WTC11 (cell line): ENCODE data around the gene RAB40B. TPM values are rescaled to one million over a fixed set of nuclear protein-coding genes. Genes with fewer than 3 reads are reported as not detected.

ENCODE experiments used
- ATAC-seq: fragments of 200-7000 bp; cut with Tn5 transposase; 2 replicates; pipeline ENCODE4 v1.10.0; 2021; ENCODE audit warnings: mild to moderate bottlenecking, moderate library complexity
- CTCF ChIA-PET: fragments of 300-600 bp; sonication (Branson Sonifier 250); formaldehyde crosslinking; loops from one replicate; lab custom pipeline; 2021; ENCODE audit warnings: antibody characterized with exemption; lab: Charles Lee
- POLR2A ChIA-PET: fragments of 350-600 bp; sonication (Branson Sonifier 250); formaldehyde crosslinking; loops from one replicate; lab custom pipeline; 2021; ENCODE audit warnings: antibody characterized with exemption; lab: Charles Lee
- DNase-seq: peaks from one replicate; pipeline ENCODE4 v3.0.0; 2021; ENCODE audit warnings: low spot score
- H3K27ac Mint-ChIP-seq: 2 replicates; pipeline ENCODE4 v1.8.0; 2021; ENCODE audit warnings: mixed read lengths
- H3K27me3 Mint-ChIP-seq: 2 replicates; pipeline ENCODE4 v1.8.0; 2021; ENCODE audit warnings: low read depth, mild to moderate bottlenecking, moderate library complexity, mixed read lengths
- H3K36me3 Mint-ChIP-seq: 2 replicates; pipeline ENCODE4 v1.8.0; 2021; ENCODE audit warnings: mixed read lengths
- H3K4me1 Mint-ChIP-seq: 2 replicates; pipeline ENCODE4 v1.8.0; 2022; ENCODE audit warnings: mixed read lengths
- H3K4me3 Mint-ChIP-seq: 2 replicates; pipeline ENCODE4 v1.8.0; 2021; ENCODE audit warnings: mild to moderate bottlenecking, moderate library complexity, mixed read lengths
- H3K9me3 Mint-ChIP-seq: 2 replicates; pipeline ENCODE4 v1.8.0; 2021; ENCODE audit warnings: mixed read lengths
- ATF1 ChIP-seq: sonication (generic); formaldehyde crosslinking; IDR thresholded peaks from 2 replicates; pipeline ENCODE4 v1.8.1; 2023; ENCODE audit warnings: mild to moderate bottlenecking, moderate library complexity, missing genetic modification reagents
- EMX1 ChIP-seq: fragments of 250-450 bp; sonication (Bioruptor Pico); IDR thresholded peaks from 2 replicates; pipeline ENCODE4 v1.8.0; 2021; ENCODE audit warnings: mild to moderate bottlenecking
- ETV6 ChIP-seq: sonication (generic); formaldehyde crosslinking; IDR thresholded peaks from 2 replicates; pipeline ENCODE4 v1.8.1; 2022; ENCODE audit warnings: mild to moderate bottlenecking, missing genetic modification reagents
- FOXK1 ChIP-seq: sonication (generic); formaldehyde crosslinking; IDR thresholded peaks from 2 replicates; pipeline ENCODE4 v1.8.0; 2022; ENCODE audit warnings: mild to moderate bottlenecking, moderate library complexity, missing genetic modification reagents
- GABPB1 ChIP-seq: sonication (generic); formaldehyde crosslinking; IDR thresholded peaks from 2 replicates; pipeline ENCODE4 v1.8.1; 2023; ENCODE audit warnings: mild to moderate bottlenecking, missing genetic modification reagents
- GTF2I ChIP-seq: fragments of 250-450 bp; sonication (Bioruptor Pico); conservative IDR thresholded peaks from 2 replicates; pipeline ENCODE4 v1.4.0; 2021; ENCODE audit warnings: mild to moderate bottlenecking
- IRF2 ChIP-seq: sonication (generic); formaldehyde crosslinking; IDR thresholded peaks from 2 replicates; pipeline ENCODE4 v1.8.0; 2022; ENCODE audit warnings: low read depth, missing genetic modification reagents, borderline replicate concordance
- JUN ChIP-seq: sonication (generic); formaldehyde crosslinking; IDR thresholded peaks from 2 replicates; pipeline ENCODE4 v1.8.0; 2023; ENCODE audit warnings: mild to moderate bottlenecking, missing genetic modification reagents
- MXD4 ChIP-seq: fragments of 250-450 bp; sonication (Bioruptor Pico); IDR thresholded peaks from 2 replicates; pipeline ENCODE4 v1.8.0; 2021; ENCODE audit warnings: mild to moderate bottlenecking, moderate library complexity, borderline replicate concordance
- NR2C2 ChIP-seq: sonication (generic); formaldehyde crosslinking; IDR thresholded peaks from 2 replicates; pipeline ENCODE4 v1.8.0; 2022; ENCODE audit warnings: mild to moderate bottlenecking, missing genetic modification reagents
- OVOL2 ChIP-seq: fragments of 250-450 bp; sonication (Bioruptor Pico); IDR thresholded peaks from 2 replicates; pipeline ENCODE4 v1.9.0; 2021; ENCODE audit warnings: mild to moderate bottlenecking, borderline replicate concordance
- SOX15 ChIP-seq: fragments of 250-450 bp; sonication (Bioruptor Pico); IDR thresholded peaks from 2 replicates; pipeline ENCODE4 v1.9.0; 2021; ENCODE audit warnings: mild to moderate bottlenecking
- ZNF138 ChIP-seq: sonication (generic); formaldehyde crosslinking; conservative IDR thresholded peaks from 2 replicates; pipeline ENCODE4 v1.8.1; 2022; ENCODE audit warnings: mild to moderate bottlenecking, moderate library complexity, missing genetic modification reagents
- ZNF396 ChIP-seq: fragments of 250-450 bp; sonication (Bioruptor Pico); IDR thresholded peaks from 2 replicates; pipeline ENCODE4 v1.8.0; 2021; ENCODE audit warnings: mild to moderate bottlenecking, moderate library complexity, borderline replicate concordance
- ZNF416 ChIP-seq: fragments of 250-450 bp; sonication (Bioruptor Pico); IDR thresholded peaks from 2 replicates; pipeline ENCODE4 v1.9.0; 2021; ENCODE audit warnings: mild to moderate bottlenecking, inconsistent platforms
- total RNA-seq: library from RNA; stranded (reverse); gene quantifications from 3 replicates; pipeline ENCODE4 v1.2.3, GENCODE V29; 2021
- TF ChIP-seq, protein P1 (sequence below): sonication (generic); formaldehyde crosslinking; IDR thresholded peaks from 2 replicates; pipeline ENCODE4 v1.8.0; 2023; ENCODE audit warnings: mild to moderate bottlenecking, missing genetic modification reagents
- TF ChIP-seq, protein P2 (sequence below): sonication (generic); formaldehyde crosslinking; IDR thresholded peaks from 2 replicates; pipeline ENCODE4 v1.8.1; 2023; ENCODE audit warnings: mild to moderate bottlenecking, missing genetic modification reagents
- TF ChIP-seq, protein P3 (sequence below): sonication (generic); formaldehyde crosslinking; IDR thresholded peaks from 2 replicates; pipeline ENCODE4 v1.8.0; 2023; ENCODE audit warnings: missing genetic modification reagents
- TF ChIP-seq, protein P4 (sequence below): sonication (generic); formaldehyde crosslinking; IDR thresholded peaks from 2 replicates; pipeline ENCODE4 v1.8.1; 2022; ENCODE audit warnings: low read depth, mild to moderate bottlenecking, moderate library complexity, missing genetic modification reagents, borderline replicate concordance
- TF ChIP-seq, protein P5 (sequence below): fragments of 250-450 bp; sonication (Bioruptor Pico); conservative IDR thresholded peaks from 2 replicates; pipeline ENCODE4 v1.9.0; 2021; ENCODE audit warnings: mild to moderate bottlenecking
- TF ChIP-seq, protein P6 (sequence below): fragments of 250-450 bp; sonication (Bioruptor Pico); IDR thresholded peaks from 2 replicates; pipeline ENCODE4 v1.9.0; 2021; ENCODE audit warnings: mild to moderate bottlenecking
- TF ChIP-seq, protein P7 (sequence below): fragments of 250-450 bp; sonication (Bioruptor Pico); IDR thresholded peaks from 2 replicates; pipeline ENCODE4 v2.1.2; 2022; ENCODE audit warnings: mild to moderate bottlenecking, moderate library complexity

The RAB40B gene
- total RNA-seq, 1 experiment from 2014 or later, result 3.1 TPM

DNA sequence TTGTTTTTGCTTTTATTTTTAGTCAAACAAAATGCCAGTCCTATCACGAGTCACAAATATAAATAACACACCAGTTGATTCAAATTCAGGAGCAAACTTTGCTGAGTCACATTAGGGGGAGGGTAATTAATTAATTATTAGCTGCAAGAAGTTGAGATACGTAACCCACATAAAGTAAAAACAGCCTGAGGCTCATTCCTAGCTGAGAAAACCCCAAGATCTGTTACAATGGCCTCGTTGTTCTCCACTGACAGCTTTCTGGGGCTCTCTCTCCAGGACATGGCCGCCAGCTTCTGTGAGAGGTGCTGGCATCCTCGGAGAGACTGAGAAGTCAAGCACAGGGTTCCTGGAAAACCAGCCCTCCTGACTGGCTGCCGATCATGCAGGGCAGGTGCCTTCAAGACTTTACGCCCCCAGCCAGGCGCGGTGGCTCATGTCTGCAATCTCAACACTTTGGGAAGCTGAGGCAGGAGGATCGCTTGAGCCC lies 11.1 kb downstream of the RAB40B start (continued):
- TF ChIP-seq, protein P1, sequence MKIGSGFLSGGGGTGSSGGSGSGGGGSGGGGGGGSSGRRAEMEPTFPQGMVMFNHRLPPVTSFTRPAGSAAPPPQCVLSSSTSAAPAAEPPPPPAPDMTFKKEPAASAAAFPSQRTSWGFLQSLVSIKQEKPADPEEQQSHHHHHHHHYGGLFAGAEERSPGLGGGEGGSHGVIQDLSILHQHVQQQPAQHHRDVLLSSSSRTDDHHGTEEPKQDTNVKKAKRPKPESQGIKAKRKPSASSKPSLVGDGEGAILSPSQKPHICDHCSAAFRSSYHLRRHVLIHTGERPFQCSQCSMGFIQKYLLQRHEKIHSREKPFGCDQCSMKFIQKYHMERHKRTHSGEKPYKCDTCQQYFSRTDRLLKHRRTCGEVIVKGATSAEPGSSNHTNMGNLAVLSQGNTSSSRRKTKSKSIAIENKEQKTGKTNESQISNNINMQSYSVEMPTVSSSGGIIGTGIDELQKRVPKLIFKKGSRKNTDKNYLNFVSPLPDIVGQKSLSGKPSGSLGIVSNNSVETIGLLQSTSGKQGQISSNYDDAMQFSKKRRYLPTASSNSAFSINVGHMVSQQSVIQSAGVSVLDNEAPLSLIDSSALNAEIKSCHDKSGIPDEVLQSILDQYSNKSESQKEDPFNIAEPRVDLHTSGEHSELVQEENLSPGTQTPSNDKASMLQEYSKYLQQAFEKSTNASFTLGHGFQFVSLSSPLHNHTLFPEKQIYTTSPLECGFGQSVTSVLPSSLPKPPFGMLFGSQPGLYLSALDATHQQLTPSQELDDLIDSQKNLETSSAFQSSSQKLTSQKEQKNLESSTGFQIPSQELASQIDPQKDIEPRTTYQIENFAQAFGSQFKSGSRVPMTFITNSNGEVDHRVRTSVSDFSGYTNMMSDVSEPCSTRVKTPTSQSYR (CRISPR knock-in tag), result no peak
- TF ChIP-seq IRF2 (no peak), JUN (CRISPR knock-in tag) (no peak), GTF2I (CRISPR knock-in tag) (no peak), ATF1 (CRISPR knock-in tag) (no peak), MXD4 (CRISPR knock-in tag) (no peak), NR2C2 (CRISPR knock-in tag) (no peak), ETV6 (CRISPR knock-in tag) (no peak), FOXK1 (no peak), EMX1 (CRISPR knock-in tag) (no peak), OVOL2 (no peak)
- TF ChIP-seq, protein P2, sequence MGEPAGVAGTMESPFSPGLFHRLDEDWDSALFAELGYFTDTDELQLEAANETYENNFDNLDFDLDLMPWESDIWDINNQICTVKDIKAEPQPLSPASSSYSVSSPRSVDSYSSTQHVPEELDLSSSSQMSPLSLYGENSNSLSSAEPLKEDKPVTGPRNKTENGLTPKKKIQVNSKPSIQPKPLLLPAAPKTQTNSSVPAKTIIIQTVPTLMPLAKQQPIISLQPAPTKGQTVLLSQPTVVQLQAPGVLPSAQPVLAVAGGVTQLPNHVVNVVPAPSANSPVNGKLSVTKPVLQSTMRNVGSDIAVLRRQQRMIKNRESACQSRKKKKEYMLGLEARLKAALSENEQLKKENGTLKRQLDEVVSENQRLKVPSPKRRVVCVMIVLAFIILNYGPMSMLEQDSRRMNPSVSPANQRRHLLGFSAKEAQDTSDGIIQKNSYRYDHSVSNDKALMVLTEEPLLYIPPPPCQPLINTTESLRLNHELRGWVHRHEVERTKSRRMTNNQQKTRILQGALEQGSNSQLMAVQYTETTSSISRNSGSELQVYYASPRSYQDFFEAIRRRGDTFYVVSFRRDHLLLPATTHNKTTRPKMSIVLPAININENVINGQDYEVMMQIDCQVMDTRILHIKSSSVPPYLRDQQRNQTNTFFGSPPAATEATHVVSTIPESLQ (CRISPR knock-in tag), result no peak
- TF ChIP-seq, all 79 proteins: peak for 0

DNA sequence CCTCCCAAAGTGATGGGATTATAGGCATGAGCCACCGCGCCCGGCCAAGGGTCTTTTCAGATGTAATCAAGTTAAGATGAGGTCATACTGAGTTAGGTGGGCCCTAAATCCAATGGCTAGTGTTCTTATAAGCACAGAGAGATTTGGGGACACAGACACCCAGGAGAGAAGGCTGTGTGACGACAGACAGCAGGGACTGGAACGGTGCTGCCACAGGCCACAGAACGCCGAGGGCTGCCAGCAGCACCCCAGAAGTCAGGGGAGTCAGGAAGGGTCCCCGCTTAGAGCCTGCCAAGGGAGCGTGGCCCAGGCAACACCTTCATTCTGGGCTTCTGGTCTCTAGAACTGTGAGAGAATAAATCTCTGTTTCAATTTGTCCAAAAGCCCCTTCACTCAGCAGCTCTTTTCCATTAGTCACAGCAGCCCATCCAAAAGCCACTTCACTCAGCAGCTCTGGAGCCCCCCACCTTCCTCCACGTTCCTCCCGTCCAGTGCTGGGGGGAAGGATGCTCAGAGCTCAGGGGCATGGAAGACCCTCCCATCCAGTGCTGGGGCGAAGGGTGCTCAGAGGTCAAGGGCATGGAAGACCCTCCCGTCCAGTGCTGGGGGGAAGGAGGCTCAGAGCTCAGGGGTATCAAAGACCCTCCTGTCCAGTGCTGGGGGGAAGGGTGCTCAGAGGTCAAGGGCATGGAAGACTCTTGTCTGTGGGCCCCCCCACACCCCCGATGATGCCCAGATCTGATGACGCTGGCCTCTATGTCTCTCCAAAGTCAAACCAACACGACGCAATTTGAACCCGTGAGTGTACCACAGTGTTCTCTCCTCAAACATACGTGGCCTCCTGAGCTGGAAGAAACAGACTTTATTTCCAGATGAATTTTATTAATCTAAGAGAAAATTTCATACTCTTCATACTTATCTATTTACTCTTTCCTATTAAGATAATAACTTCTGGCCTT lies 11.9 kb downstream of the RAB40B start:
- DNase-seq (no peak), ATAC-seq (no peak)
- no peak overlapping the region for H3K27ac Mint-ChIP-seq
- no peaks in the 10 kb centered on the region for H3K27me3 Mint-ChIP-seq
- H3K4me3 Mint-ChIP-seq, result no peak overlapping the region
- H3K9me3 Mint-ChIP-seq, result peaks cover 9% of the 10 kb centered on the region
- H3K36me3 Mint-ChIP-seq, result no peaks in the 10 kb centered on the region
- POLR2A ChIA-PET, result no interaction called here
- CTCF ChIA-PET, result interaction anchor here (0.5 to 1.5 kb wide), 3 partner anchors 18 to 37 kb away, joined by 3 to 5 read pairs (median 4); no protein-coding TSS in a partner anchor
- H3K4me1 Mint-ChIP-seq, result no peaks in the 10 kb centered on the region
- TF ChIP-seq ZNF416, result no peak
- TF ChIP-seq, protein P3, sequence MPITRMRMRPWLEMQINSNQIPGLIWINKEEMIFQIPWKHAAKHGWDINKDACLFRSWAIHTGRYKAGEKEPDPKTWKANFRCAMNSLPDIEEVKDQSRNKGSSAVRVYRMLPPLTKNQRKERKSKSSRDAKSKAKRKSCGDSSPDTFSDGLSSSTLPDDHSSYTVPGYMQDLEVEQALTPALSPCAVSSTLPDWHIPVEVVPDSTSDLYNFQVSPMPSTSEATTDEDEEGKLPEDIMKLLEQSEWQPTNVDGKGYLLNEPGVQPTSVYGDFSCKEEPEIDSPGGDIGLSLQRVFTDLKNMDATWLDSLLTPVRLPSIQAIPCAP (CRISPR knock-in tag), result no peak
- no peak for TF ChIP-seq SOX15
- TF ChIP-seq, protein P4, sequence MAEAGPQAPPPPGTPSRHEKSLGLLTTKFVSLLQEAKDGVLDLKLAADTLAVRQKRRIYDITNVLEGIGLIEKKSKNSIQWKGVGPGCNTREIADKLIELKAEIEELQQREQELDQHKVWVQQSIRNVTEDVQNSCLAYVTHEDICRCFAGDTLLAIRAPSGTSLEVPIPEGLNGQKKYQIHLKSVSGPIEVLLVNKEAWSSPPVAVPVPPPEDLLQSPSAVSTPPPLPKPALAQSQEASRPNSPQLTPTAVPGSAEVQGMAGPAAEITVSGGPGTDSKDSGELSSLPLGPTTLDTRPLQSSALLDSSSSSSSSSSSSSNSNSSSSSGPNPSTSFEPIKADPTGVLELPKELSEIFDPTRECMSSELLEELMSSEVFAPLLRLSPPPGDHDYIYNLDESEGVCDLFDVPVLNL (CRISPR knock-in tag), result no peak
- TF ChIP-seq, protein P5, sequence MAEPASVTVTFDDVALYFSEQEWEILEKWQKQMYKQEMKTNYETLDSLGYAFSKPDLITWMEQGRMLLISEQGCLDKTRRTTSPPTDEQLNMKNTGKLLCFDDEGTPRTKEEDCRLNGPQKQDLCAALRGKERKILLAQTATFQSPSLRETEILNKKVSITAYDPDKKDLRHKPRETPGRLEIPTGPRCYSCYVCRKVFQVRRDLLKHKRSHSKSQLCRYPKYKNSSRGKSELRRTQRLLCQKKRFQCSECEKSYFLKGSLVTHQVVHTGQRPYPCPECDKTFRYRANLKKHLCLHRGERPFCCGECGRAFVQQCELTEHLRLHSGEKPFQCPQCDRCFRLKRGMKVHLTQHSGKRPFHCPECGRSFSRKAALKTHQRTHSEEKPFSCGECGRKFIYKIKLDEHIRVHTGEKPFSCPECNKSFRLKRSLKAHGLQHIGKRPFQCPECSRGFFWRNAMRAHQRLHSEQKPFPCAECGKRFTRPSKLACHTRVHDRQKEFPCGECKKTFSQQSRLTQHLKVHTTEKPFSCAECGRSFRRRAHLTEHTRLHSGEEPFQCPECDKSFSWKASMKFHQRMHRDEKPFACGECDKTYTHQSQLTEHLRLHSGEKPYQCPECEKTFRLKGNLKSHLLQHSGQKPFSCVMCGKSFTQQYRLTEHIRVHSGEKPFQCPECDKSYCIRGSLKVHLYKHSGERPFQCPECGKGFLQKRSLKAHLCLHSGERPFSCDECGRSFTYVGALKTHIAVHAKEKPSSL (CRISPR knock-in tag), result no peak
- TF ChIP-seq GABPB1, result no peak
- TF ChIP-seq, protein P6, sequence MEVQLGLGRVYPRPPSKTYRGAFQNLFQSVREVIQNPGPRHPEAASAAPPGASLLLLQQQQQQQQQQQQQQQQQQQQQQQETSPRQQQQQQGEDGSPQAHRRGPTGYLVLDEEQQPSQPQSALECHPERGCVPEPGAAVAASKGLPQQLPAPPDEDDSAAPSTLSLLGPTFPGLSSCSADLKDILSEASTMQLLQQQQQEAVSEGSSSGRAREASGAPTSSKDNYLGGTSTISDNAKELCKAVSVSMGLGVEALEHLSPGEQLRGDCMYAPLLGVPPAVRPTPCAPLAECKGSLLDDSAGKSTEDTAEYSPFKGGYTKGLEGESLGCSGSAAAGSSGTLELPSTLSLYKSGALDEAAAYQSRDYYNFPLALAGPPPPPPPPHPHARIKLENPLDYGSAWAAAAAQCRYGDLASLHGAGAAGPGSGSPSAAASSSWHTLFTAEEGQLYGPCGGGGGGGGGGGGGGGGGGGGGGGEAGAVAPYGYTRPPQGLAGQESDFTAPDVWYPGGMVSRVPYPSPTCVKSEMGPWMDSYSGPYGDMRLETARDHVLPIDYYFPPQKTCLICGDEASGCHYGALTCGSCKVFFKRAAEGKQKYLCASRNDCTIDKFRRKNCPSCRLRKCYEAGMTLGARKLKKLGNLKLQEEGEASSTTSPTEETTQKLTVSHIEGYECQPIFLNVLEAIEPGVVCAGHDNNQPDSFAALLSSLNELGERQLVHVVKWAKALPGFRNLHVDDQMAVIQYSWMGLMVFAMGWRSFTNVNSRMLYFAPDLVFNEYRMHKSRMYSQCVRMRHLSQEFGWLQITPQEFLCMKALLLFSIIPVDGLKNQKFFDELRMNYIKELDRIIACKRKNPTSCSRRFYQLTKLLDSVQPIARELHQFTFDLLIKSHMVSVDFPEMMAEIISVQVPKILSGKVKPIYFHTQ (CRISPR knock-in tag), result no peak
- no peak for TF ChIP-seq ZNF396
- no peak for TF ChIP-seq EMX1 (CRISPR knock-in tag)
- TF ChIP-seq IRF2, result no peak
- TF ChIP-seq, protein P7, sequence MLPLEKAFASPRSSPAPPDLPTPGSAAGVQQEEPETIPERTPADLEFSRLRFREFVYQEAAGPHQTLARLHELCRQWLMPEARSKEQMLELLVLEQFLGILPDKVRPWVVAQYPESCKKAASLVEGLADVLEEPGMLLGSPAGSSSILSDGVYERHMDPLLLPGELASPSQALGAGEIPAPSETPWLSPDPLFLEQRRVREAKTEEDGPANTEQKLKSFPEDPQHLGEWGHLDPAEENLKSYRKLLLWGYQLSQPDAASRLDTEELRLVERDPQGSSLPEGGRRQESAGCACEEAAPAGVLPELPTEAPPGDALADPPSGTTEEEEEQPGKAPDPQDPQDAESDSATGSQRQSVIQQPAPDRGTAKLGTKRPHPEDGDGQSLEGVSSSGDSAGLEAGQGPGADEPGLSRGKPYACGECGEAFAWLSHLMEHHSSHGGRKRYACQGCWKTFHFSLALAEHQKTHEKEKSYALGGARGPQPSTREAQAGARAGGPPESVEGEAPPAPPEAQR (CRISPR knock-in tag), result no peak
- TF ChIP-seq ZNF138 (CRISPR knock-in tag), result no peak
